GM19467 (cell line): ENCODE results near the gene ZIM2.

ENCODE experiments used
- ATAC-seq: cut with Tn5 transposase; IDR thresholded peaks from one replicate; pipeline ENCODE4 v1.9.1; 2021; ENCODE audit warnings: mild to moderate bottlenecking, moderate library complexity; ENCODE audit not compliant: unreplicated experiment

The ZIM2 gene

DNA sequence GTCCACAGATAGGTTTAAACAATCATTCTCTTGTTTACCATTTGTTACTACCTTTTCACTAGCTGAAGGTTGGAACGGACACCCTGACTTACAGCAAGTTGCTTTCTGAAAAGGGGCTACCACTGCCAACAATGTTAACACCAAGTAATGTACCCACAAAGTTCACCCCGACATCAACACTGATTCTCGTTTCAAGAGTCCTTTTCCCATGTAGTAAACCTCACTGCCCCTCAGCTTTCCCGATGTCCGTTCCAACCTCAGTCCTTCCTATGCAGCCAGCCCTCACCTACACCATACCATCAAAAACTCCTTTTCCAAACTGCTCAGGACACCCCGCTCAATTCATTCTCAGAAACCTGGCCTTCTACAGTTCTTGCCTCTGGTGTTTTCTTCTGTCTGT, 29.0 kb downstream of the ZIM2 start:
- ATAC-seq, result no peak

- ATAC-seq, result no peak
Observed at GRCh38 chr19:56810260-56810659, 30.3 kb downstream of the ZIM2 start.

GRCh38 chr19:56808717-56809392, 31.7 kb downstream of the ZIM2 start:
- ATAC-seq, result no peak

GRCh38 chr19:56806639-56807038, 33.9 kb downstream of the ZIM2 start:
- ATAC-seq, result no peak

DNA sequence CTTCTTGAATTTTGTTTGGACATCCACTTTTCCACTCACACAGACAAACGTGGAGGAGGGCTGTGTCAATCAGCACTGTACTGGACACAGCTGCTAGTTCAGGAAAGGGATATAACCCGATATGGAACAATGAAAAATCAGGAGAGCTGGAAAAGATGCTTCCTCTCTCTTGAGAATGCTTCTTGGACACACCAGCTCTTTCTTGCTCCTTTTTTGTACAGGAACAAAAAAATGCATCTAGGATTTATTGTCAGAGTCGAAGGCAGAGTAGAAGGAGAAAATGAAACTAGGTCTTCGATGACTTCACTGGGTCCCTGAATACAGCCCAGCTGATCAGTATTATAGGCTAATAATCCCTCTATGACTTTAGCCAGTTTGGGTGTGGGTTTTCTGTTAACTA, 62.2 kb downstream of the ZIM2 start:
- no peak for ATAC-seq

- no peak for ATAC-seq
Observed at GRCh38 chr19:56769650-56770049, 70.9 kb downstream of the ZIM2 start.

DNA sequence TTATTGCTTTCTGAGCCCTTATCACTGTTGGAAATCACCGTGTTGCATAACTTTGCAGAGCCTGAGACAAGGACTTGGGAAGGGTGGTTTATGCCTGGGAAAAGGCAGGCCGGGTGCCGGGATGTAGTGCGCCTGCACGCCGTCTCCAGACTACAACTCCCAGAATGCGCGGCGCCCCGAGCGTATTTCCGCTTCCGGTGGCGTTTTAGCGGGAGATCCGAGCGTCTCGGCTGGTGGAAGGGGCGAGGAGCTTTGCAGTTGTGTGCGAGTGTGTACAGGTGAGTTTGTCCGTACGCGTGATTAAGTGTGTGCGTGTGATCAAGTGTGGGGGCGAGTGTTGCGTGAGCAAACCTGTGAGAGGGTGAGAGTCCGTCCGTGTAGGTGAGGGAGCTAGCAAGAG, 75.4 kb downstream of the ZIM2 start:
- no peak for ATAC-seq

- ATAC-seq, result no peak
Observed at GRCh38 chr19:56764196-56764695, 76.3 kb downstream of the ZIM2 start.

DNA sequence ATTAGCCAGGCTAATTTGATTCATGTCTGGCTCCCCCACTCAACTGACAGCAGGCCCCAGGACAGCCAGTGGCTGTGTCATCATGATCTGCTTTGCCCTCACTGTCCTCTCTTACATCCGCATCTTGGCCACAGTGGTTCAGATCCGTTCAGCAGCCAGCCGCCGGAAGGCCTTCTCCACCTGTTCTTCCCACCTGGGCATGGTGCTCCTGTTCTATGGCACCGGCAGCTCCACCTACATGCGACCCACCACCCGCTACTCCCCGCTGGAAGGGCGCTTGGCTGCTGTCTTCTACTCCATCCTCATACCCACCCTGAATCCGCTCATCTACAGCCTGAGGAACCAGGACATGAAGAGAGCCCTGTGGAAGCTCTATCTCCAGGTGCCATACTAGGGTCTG, 79.7 kb downstream of the ZIM2 start:
- ATAC-seq, result no peak

GRCh38 chr19:56759531-56759930, 81.0 kb downstream of the ZIM2 start:
- no peak for ATAC-seq

- ATAC-seq, result no peak
Observed at GRCh38 chr19:56751078-56751489, 89.4 kb downstream of the ZIM2 start.

- no peak for ATAC-seq
Observed at GRCh38 chr19:56750658-56751057, 89.9 kb downstream of the ZIM2 start.

DNA sequence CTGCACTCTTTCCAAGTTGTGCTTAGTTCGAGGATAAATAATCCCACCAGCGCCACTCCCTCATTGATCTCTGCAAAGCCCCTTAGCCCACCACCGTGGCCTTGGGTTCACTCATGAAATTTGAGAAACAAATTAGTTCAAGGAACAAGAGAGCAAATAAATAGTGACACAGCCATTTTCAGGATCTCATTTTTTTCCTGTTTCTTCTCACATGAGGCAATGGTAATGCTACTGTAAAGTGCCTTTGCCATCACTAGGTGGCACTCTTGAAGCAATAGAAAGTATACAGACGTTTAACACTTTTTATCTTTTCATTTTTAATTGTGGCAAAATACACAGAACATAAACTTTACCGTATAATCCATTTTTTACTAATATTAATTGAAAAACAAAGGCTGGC, 92.1 kb downstream of the ZIM2 start:
- ATAC-seq, result no peak

GRCh38 chr19:56746367-56746766, 94.2 kb downstream of the ZIM2 start:
- ATAC-seq, result no peak

GRCh38 chr19:56740501-56740900, 100.0 kb downstream of the ZIM2 start:
- no peak for ATAC-seq

DNA sequence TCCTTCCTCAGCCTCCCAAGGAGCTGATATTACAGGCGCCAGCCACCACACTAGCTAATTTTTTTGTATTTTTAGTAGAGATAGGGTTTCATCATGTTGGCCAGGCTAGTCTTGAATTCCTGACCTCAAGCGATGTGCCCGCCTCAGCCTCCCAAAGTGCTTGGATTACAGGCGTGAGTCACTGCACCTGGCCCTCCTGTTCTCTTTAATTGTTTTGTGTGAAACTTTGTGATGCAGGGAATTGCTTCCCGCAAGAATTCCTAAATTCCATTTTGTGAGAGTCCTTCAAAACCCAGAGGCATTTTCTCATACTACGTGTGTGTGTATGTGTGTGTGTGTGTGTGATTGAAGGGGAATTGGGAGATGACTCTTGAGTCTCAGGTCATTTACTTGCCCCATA, 104.0 kb downstream of the ZIM2 start:
- no peak for ATAC-seq

DNA sequence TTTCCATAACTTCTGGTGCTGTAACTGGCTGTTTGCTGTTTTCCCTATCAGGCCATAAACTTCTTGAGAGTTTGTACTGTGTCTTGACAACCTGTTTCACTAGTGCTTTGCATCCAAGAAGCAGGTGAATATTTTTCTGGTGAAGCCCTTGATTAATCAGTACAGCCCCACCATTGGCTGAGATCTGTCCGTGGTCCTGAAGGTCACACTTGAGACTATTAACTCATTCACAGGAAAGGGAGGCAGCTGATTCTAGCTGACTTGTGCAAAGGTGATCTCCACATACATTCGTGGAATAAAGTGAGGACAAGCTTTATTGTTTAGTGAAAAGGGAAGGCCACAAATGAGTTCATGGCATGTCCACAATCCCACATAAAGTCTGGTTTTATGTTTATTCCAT, 107.5 kb downstream of the ZIM2 start:
- ATAC-seq, result no peak

GRCh38 chr19:56727677-56728076, 112.8 kb downstream of the ZIM2 start:
- ATAC-seq, result no peak

- ATAC-seq, result no peak
Observed at GRCh38 chr19:56725829-56726424, 114.6 kb downstream of the ZIM2 start.
